Gastroesophageal sphincter (tissue), 3 donors: ENCODE data around the gene VPS39.

ENCODE experiments used
- POLR2AphosphoS5 ChIP-seq: sonication (generic); formaldehyde crosslinking; IDR thresholded peaks from one replicate; pipeline ENCODE4 v1.6.1; 2017; ENCODE audit warnings: antibody characterized with exemption
- TF ChIP-seq, protein P1 (sequence below), 4 experiments: fragments of 200-600 bp in 2 of 4; fragments of 450-650 bp in 2 of 4; sonication (generic) in 1 of 4; IDR thresholded peaks; one replicate each; pipeline ENCODE4 v1.5.1; 2017 to 2019; ENCODE audit warnings: antibody characterized with exemption in 4 of 4, mild to moderate bottlenecking in 2 of 4, moderate library complexity in 2 of 4

GRCh38 chr15:42148808-42149492, 59.2 kb downstream of the VPS39 start:
- TF ChIP-seq, protein P1, sequence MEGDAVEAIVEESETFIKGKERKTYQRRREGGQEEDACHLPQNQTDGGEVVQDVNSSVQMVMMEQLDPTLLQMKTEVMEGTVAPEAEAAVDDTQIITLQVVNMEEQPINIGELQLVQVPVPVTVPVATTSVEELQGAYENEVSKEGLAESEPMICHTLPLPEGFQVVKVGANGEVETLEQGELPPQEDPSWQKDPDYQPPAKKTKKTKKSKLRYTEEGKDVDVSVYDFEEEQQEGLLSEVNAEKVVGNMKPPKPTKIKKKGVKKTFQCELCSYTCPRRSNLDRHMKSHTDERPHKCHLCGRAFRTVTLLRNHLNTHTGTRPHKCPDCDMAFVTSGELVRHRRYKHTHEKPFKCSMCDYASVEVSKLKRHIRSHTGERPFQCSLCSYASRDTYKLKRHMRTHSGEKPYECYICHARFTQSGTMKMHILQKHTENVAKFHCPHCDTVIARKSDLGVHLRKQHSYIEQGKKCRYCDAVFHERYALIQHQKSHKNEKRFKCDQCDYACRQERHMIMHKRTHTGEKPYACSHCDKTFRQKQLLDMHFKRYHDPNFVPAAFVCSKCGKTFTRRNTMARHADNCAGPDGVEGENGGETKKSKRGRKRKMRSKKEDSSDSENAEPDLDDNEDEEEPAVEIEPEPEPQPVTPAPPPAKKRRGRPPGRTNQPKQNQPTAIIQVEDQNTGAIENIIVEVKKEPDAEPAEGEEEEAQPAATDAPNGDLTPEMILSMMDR (IDR thresholded peaks at IDR 0.05), result no peak
- no peak for TF ChIP-seq POLR2AphosphoS5
